ENCODE measurements around the gene EPS15.
"Not testable (repeated sequence)": the region's sequence is repeated elsewhere in the genome, so short reads cannot be mapped to it uniquely, and the experiment has no call there.

The EPS15 gene

DNA sequence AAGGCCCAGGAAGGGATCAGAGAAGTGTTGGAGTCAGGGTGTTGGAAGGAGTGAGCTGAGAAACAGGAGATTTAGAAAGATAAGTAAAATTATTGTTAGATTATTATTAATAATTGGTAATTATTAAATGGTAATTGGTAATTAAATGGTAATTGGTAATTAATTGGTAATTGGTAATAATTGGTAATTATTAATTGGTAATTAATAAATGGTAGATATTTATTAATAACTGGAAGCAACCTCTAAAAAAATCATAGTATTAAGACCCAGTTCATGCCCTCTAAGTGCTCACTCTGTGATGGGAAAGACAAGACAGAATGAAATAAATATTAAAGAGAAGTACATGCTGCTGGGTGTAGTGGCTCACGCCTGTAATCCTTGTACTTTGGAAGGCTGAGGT, 13.8 kb upstream of the EPS15 start:
- Histone ChIP-seq H3K27ac (no peak overlapping the region), H3K27me3 (ENCODE audit: insufficient read depth, low read depth, severe bottlenecking) (no peaks in the 10 kb centered on the region), H3K4me3 (ENCODE audit: low read depth, low read length) (no peak overlapping the region), H3K36me3 (no peaks in the 10 kb centered on the region), H3K9me3 (ENCODE audit: severe bottlenecking) (no peaks in the 10 kb centered on the region)
- no peak for DNase-seq
- TF ChIP-seq, protein P1, sequence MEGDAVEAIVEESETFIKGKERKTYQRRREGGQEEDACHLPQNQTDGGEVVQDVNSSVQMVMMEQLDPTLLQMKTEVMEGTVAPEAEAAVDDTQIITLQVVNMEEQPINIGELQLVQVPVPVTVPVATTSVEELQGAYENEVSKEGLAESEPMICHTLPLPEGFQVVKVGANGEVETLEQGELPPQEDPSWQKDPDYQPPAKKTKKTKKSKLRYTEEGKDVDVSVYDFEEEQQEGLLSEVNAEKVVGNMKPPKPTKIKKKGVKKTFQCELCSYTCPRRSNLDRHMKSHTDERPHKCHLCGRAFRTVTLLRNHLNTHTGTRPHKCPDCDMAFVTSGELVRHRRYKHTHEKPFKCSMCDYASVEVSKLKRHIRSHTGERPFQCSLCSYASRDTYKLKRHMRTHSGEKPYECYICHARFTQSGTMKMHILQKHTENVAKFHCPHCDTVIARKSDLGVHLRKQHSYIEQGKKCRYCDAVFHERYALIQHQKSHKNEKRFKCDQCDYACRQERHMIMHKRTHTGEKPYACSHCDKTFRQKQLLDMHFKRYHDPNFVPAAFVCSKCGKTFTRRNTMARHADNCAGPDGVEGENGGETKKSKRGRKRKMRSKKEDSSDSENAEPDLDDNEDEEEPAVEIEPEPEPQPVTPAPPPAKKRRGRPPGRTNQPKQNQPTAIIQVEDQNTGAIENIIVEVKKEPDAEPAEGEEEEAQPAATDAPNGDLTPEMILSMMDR (IDR thresholded peaks at IDR 0.05; ENCODE audit: low read depth, low read length), result no peak

DNA sequence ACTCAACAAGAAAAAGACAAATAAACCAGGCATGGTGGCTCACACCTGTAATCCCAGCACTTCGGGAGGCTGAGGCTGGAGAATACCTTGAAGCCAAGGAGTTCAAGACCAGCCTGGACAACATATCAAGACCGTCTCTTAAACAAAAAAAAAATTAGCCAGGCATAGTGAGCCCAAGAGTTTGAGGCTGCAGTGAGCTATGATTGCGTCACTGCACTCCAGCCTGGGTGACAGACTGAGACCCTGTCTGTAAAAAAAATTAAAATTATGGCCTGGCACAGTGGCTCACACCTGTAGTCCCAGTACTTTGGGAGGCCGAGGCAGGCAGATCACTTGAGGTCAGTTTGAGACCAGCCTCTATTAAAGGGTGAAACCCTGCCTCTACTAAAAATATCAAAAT, 11.4 kb upstream of the EPS15 start:
- H3K27me3 ChIP-seq (ENCODE audit: insufficient read depth, low read depth, severe bottlenecking); H3K9me3 ChIP-seq (ENCODE audit: severe bottlenecking); H3K36me3 ChIP-seq; H3K27ac ChIP-seq; DNase-seq; H3K4me3 ChIP-seq (ENCODE audit: low read depth, low read length): not testable (repeated sequence)

DNA sequence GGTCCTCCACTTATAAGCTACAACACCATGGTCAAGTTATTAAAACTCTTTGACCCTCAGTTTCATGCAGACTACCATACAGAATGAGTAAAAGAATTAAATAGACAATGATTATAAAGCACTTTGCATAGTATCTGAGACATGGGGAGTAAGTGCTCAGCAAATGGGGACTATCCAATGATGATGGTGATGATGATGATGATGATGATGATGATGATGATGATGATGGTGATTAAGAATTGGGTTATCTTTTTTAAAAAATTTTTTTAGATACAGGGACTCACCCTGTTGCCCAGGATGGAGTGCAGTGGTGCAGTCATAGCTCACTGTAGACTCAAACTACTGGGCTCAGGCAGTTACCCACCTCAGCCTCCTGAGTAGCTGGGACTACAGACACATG, 8.1 kb upstream of the EPS15 start:
- no peaks in the 10 kb centered on the region for H3K9me3 ChIP-seq (ENCODE audit: severe bottlenecking)
- DNase-seq, result no peak
- no peak overlapping the region for H3K4me3 ChIP-seq (ENCODE audit: low read depth, low read length)
- TF ChIP-seq, protein P1 (IDR thresholded peaks at IDR 0.05; ENCODE audit: low read depth, low read length), result no peak
- no peak overlapping the region for H3K27ac ChIP-seq
- H3K36me3 ChIP-seq, result no peaks in the 10 kb centered on the region
- no peaks in the 10 kb centered on the region for H3K27me3 ChIP-seq (ENCODE audit: insufficient read depth, low read depth, severe bottlenecking)

DNA sequence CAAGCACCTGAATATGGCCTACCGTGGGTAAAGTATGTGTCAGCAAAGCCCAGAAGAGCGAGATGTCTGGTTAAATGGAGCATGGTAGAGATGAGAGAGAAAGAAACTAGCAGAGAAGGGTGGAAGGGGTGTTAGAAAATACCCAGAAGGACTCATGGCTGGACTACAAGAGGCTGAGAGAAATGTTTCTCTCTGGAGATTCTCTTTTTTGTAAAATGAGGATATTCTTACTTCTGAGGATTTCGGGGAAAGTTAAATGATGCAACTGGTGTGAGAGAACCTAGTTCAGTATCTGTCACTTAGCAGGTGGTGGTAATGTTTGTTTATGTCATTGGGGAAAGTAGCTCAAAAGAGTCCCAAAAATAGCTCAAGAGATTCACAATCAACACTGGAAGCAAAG, 7.2 kb upstream of the EPS15 start:
- Histone ChIP-seq H3K36me3 (no peaks in the 10 kb centered on the region), H3K27ac (no peak overlapping the region), H3K9me3 (ENCODE audit: severe bottlenecking) (no peaks in the 10 kb centered on the region), H3K4me3 (ENCODE audit: low read depth, low read length) (no peak overlapping the region), H3K27me3 (ENCODE audit: insufficient read depth, low read depth, severe bottlenecking) (no peaks in the 10 kb centered on the region)
- TF ChIP-seq, protein P1 (IDR thresholded peaks at IDR 0.05; ENCODE audit: low read depth, low read length), result no peak
- no peak for DNase-seq

DNA sequence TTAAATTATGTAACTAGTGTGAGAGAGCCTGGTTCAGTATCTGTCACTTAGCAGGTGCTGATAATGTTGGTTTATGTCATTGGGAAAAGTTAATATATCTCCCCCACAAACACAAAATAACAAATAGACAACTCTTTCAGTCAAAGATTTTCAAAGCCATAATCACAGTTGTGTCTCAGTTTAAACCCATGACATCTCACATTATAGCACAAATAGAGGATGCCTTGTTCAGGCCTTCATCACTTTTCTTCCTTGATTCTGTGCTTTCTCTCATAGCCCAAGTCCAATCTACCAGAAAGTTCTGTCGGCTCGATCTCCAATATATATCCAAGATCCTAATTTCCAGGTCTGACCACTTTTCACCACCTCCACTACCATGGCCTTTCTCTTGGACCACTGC, 6.2 kb upstream of the EPS15 start:
- no peak for DNase-seq
- Histone ChIP-seq H3K27ac (no peak overlapping the region), H3K27me3 (ENCODE audit: insufficient read depth, low read depth, severe bottlenecking) (no peaks in the 10 kb centered on the region), H3K9me3 (ENCODE audit: severe bottlenecking) (no peaks in the 10 kb centered on the region), H3K36me3 (no peaks in the 10 kb centered on the region), H3K4me3 (ENCODE audit: low read depth, low read length) (no peak overlapping the region)
- TF ChIP-seq, protein P1 (IDR thresholded peaks at IDR 0.05; ENCODE audit: low read depth, low read length), result no peak

DNA sequence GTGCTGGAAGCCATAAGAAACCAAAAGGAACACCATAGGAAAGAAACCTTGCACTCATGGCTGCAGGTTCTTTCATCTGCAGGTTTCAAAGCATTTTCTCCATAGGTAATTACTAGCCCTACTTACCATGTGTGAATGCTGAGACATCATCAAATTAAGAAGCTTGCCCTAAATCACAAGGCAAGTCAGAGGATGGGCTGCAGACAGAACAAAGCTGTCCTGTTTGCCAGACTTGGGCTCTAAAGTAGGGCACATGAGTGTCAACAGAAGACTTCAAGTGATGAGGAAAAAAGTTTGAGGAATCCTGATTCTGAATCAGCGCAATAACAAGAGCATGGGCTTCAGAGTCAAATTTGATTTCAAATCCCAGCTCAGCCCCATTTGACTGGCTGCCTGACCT, 5.8 kb upstream of the EPS15 start:
- Histone ChIP-seq H3K27me3 (ENCODE audit: insufficient read depth, low read depth, severe bottlenecking) (no peaks in the 10 kb centered on the region), H3K4me3 (ENCODE audit: low read depth, low read length) (no peak overlapping the region), H3K36me3 (no peaks in the 10 kb centered on the region), H3K27ac (no peak overlapping the region), H3K9me3 (ENCODE audit: severe bottlenecking) (no peaks in the 10 kb centered on the region)
- no peak for DNase-seq
- TF ChIP-seq, protein P1 (IDR thresholded peaks at IDR 0.05; ENCODE audit: low read depth, low read length), result no peak

All from WERI-Rb-1 (cell line).